Thoracic aorta (tissue), 2 donors: ENCODE results near the gene FOXN1. TPM values are rescaled to one million over a fixed set of nuclear protein-coding genes. Genes with fewer than 3 reads are reported as not detected.
"Not testable (repeated sequence)": the region's sequence is repeated elsewhere in the genome, so short reads cannot be mapped to it uniquely, and the experiment has no call there.

ENCODE experiments used
- ATAC-seq: fragments of 150-250 bp; one replicate; pipeline ENCODE4 v1.8.0; 2017; ENCODE audit warnings: low read depth; ENCODE audit not compliant: insufficient number of reproducible peaks, low FRiP score
- DNase-seq: peaks from one replicate; pipeline ENCODE4 v3.0.0-alpha.2; 2020; ENCODE audit warnings: low spot score
- H3K27ac ChIP-seq, 2 donors: fragments of 200-600 bp; sonication (generic); 1 replicate in 1 of 2; 2 replicates in 1 of 2; pipeline ENCODE4 v1.5.1; 2016; ENCODE audit warnings: mild to moderate bottlenecking in 2 of 2, moderate library complexity in 2 of 2
- H3K27me3 ChIP-seq: fragments of 200-600 bp; sonication (generic); replicated peaks from 2 replicates; pipeline ENCODE4 v1.6.0; 2016; ENCODE audit warnings: mild to moderate bottlenecking; ENCODE audit not compliant: insufficient read depth
- H3K36me3 ChIP-seq: fragments of 200-600 bp; sonication (generic); one replicate; pipeline ENCODE4 v1.5.1; 2016
- H3K4me1 ChIP-seq, 2 donors: fragments of 200-600 bp; sonication (generic); 1 replicate in 1 of 2; 2 replicates in 1 of 2; pipeline versions ENCODE4 v1.5.1 to v1.6.0; 2016; ENCODE audit warnings: low read depth in 2 of 2, mild to moderate bottlenecking in 1 of 2; ENCODE audit not compliant: control insufficient read depth in 1 of 2
- H3K4me3 ChIP-seq: fragments of 200-600 bp; sonication (generic); 2 replicates; pipeline ENCODE4 v1.5.1; 2016; ENCODE audit warnings: mild to moderate bottlenecking
- H3K9me3 ChIP-seq: fragments of 200-600 bp; sonication (generic); 2 replicates; pipeline ENCODE4 v1.5.1; 2016
- total RNA-seq, 2 donors: library from RNA; depleted of rRNA; stranded (reverse); fragments of >200 nt; gene quantifications; one replicate each; pipeline versions ENCODE4 v1.1.0 to v1.2.3, GENCODE V29; 2016
- TF ChIP-seq, protein P1 (sequence below): fragments of 200-600 bp; sonication (generic); IDR thresholded peaks from one replicate; pipeline ENCODE4 v1.5.1; 2019; ENCODE audit warnings: antibody characterized with exemption

The FOXN1 gene
- total RNA-seq: not detected

GRCh38 chr17:28505986-28506665, at the start of gene FOXN1:
FOXN1 (plus strand) TSS chr17:28506348; CDS start chr17:28523970, 17,622 bp downstream.
- no peak within 1 kb of the TSS for H3K27ac ChIP-seq
- no peak for DNase-seq
- H3K36me3 ChIP-seq: no peaks in the 10 kb centered on the region
- no peaks in the 10 kb centered on the region for H3K9me3 ChIP-seq
- H3K4me1 ChIP-seq: no peaks in the 10 kb centered on the region
- no peak within 1 kb of the TSS for H3K4me3 ChIP-seq
- TF ChIP-seq, protein P1, sequence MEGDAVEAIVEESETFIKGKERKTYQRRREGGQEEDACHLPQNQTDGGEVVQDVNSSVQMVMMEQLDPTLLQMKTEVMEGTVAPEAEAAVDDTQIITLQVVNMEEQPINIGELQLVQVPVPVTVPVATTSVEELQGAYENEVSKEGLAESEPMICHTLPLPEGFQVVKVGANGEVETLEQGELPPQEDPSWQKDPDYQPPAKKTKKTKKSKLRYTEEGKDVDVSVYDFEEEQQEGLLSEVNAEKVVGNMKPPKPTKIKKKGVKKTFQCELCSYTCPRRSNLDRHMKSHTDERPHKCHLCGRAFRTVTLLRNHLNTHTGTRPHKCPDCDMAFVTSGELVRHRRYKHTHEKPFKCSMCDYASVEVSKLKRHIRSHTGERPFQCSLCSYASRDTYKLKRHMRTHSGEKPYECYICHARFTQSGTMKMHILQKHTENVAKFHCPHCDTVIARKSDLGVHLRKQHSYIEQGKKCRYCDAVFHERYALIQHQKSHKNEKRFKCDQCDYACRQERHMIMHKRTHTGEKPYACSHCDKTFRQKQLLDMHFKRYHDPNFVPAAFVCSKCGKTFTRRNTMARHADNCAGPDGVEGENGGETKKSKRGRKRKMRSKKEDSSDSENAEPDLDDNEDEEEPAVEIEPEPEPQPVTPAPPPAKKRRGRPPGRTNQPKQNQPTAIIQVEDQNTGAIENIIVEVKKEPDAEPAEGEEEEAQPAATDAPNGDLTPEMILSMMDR: no peak
- ATAC-seq: no peak
- H3K27me3 ChIP-seq: no peaks in the 10 kb centered on the region

DNA sequence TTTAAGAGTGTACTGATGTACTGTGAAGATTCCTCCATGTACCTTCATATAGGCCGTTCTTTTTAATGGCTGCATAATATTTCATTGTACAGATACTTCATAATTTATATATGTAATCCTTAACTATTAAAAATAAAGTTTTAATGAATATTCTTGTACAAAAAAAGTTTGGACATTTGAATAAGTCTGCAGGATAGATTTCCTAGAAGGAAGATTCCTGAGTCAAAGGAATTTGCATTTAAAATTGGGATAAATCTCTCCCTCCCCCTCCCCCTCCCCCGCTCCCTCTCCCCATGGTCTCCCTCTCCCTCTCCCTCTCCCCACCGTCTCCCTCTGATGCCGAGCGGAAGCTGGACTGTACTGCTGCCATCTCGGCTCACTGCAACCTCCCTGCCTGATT, 48.3 kb upstream of the FOXN1 start:
- H3K4me3 ChIP-seq: no peak overlapping the region
- no peaks in the 10 kb centered on the region for H3K9me3 ChIP-seq
- TF ChIP-seq, protein P1: no peak
- H3K36me3 ChIP-seq: no peaks in the 10 kb centered on the region
- ATAC-seq (no peak), DNase-seq (no peak)
- no peak overlapping the region for H3K27ac ChIP-seq
- H3K27me3 ChIP-seq: no peaks in the 10 kb centered on the region
- no peaks in the 10 kb centered on the region for H3K4me1 ChIP-seq

GRCh38 chr17:28458881-28459280, 47.3 kb upstream of the FOXN1 start:
- H3K9me3 ChIP-seq, H3K36me3 ChIP-seq, H3K27me3 ChIP-seq, H3K4me3 ChIP-seq, DNase-seq, ATAC-seq, H3K27ac ChIP-seq, H3K4me1 ChIP-seq: not testable (repeated sequence)

DNA sequence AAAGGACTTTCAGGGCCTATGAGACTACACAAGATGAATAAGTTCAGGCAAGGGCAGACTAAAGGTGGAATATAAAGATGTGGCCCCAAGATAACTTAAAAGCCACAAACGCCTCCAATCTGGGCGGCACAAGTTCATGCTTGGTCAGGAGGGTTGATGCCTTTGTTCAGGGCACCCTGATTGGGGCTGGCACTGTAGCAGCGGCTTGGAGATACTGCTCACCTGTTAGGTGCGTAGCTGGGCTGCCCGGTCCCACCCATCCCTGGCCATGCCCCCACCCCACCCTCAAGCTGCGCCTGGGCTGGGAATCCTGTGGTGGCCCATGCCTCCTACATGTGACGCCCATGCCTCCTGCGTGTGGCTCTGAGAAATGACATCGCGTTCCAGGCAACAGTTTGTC, 45.2 kb upstream of the FOXN1 start:
- TF ChIP-seq, protein P1: no peak
- no peaks in the 10 kb centered on the region for H3K27me3 ChIP-seq
- ATAC-seq: no peak
- DNase-seq: no peak
- no peaks in the 10 kb centered on the region for H3K4me1 ChIP-seq
- H3K4me3 ChIP-seq: no peak overlapping the region
- no peak overlapping the region for H3K27ac ChIP-seq
- no peaks in the 10 kb centered on the region for H3K9me3 ChIP-seq
- H3K36me3 ChIP-seq: no peaks in the 10 kb centered on the region

- ATAC-seq (no peak), DNase-seq (no peak)
- Histone ChIP-seq H3K4me3 (no peak overlapping the region), H3K4me1 (no peaks in the 10 kb centered on the region), H3K27me3 (no peaks in the 10 kb centered on the region), H3K9me3 (no peaks in the 10 kb centered on the region), H3K36me3 (no peaks in the 10 kb centered on the region), H3K27ac (no peak overlapping the region)
- TF ChIP-seq, protein P1: no peak
Measured at GRCh38 chr17:28466001-28466400, 40.1 kb upstream of the FOXN1 start.
